GM12878 (cell line): ENCODE data around the gene ZNF44. TPM values are rescaled to one million over a fixed set of nuclear protein-coding genes. Genes with fewer than 3 reads are reported as not detected.

Experiments
- ATAC-seq: fragments of 200-7000 bp; cut with Tn5 transposase; 3 replicates; pipeline ENCODE4 v1.9.1; 2020; ENCODE audit warnings: mild to moderate bottlenecking, moderate library complexity
- BruUV-seq: library from RNA; stranded (reverse); fragments of 400-500 nt; replicated peaks from 2 replicates; lab custom pipeline; 2021; lab: Mats Ljungman, UMichigan
- CTCF ChIA-PET: fragments of 300-600 bp; sonication (Branson Sonifier 250); formaldehyde crosslinking; extraction: SDS; loops from one replicate; lab custom pipeline; 2021; ENCODE audit warnings: inconsistent platforms; lab: Yijun Ruan, JAX
- POLR2A ChIA-PET: fragments of 350-600 bp; formaldehyde crosslinking; extraction: SDS; loops from one replicate; lab custom pipeline; 2021; ENCODE audit warnings: inconsistent platforms; lab: Charles Lee
- RAD21 ChIA-PET: fragments of 300-600 bp; sonication (Branson Sonifier 250); formaldehyde crosslinking; loops from one replicate; lab custom pipeline; 2023; ENCODE audit warnings: antibody characterized with exemption; ENCODE audit not compliant: unreplicated experiment; lab: Charles Lee
- SMC1A ChIA-PET: fragments of 300-600 bp; sonication (Branson Sonifier 250); formaldehyde crosslinking; loops from one replicate; lab custom pipeline; 2023; ENCODE audit not compliant: unreplicated experiment, uncharacterized antibody; lab: Charles Lee
- DNase-seq: peaks from one replicate; pipeline ENCODE4 v3.0.0-alpha.2; 2011; ENCODE audit warnings: low read depth, low spot score
- FAIRE-seq: peaks from 3 replicates; lab custom pipeline; 2011; peaks lifted over from hg19 to GRCh38; lab: Jason Lieb, UNC
- H2AFZ ChIP-seq: 2 replicates; pipeline ENCODE4 v1.6.0; 2011; ENCODE audit warnings: low read depth, low read length, control low read depth; ENCODE audit not compliant: control insufficient read depth
- H3K27ac ChIP-seq: 2 replicates; pipeline ENCODE4 v1.5.1; 2011; ENCODE audit warnings: control low read depth; ENCODE audit not compliant: control insufficient read depth, insufficient read depth
- H3K27me3 ChIP-seq, 2 experiments: replicated peaks in 1 of 2; 2 replicates each; pipeline versions ENCODE4 v1.6.0 to v1.6.1; 2011; ENCODE audit warnings: low read length in 1 of 2; ENCODE audit not compliant: control insufficient read depth in 2 of 2, insufficient read depth in 2 of 2
- H3K36me3 ChIP-seq, 2 experiments: 2 replicates each; pipeline ENCODE4 v1.5.1; 2011; ENCODE audit warnings: low read length in 1 of 2; ENCODE audit not compliant: control insufficient read depth in 2 of 2, insufficient read depth in 2 of 2
- H3K4me1 ChIP-seq: 2 replicates; pipeline ENCODE4 v1.6.1; 2011; ENCODE audit warnings: mild to moderate bottlenecking, low read length, moderate library complexity, mixed read lengths; ENCODE audit not compliant: control insufficient read depth, insufficient read depth
- H3K4me2 ChIP-seq: 2 replicates; pipeline ENCODE4 v1.6.0; 2011; ENCODE audit warnings: control low read depth; ENCODE audit not compliant: control insufficient read depth, insufficient read depth
- H3K4me3 ChIP-seq: fragments of 200-600 bp; sonication (generic); 2 replicates; pipeline ENCODE4 v1.5.1; 2016
- H3K79me2 ChIP-seq: 2 replicates; pipeline ENCODE4 v1.6.0; 2011; ENCODE audit warnings: low read length; ENCODE audit not compliant: control insufficient read depth, insufficient read depth
- H3K9ac ChIP-seq: 2 replicates; pipeline ENCODE4 v1.8.0; 2011; ENCODE audit warnings: low read length, control low read depth, mixed read lengths; ENCODE audit not compliant: control insufficient read depth, insufficient read depth
- H3K9me3 ChIP-seq: replicated peaks from 3 replicates; pipeline ENCODE4 v1.5.1; 2011; ENCODE audit warnings: mild to moderate bottlenecking, low read length; ENCODE audit not compliant: control insufficient read depth, insufficient read depth
- H4K20me1 ChIP-seq: 2 replicates; pipeline ENCODE4 v1.6.0; 2011; ENCODE audit not compliant: control insufficient read depth, insufficient read depth
- HDGF ChIP-seq: fragments of 450-650 bp; IDR thresholded peaks from 2 replicates; pipeline ENCODE4 v1.6.1; 2016; ENCODE audit warnings: antibody characterized with exemption
- LARP7 ChIP-seq: fragments of 450-650 bp; IDR thresholded peaks from 2 replicates; pipeline ENCODE4 v1.6.1; 2017; ENCODE audit warnings: mild to moderate bottlenecking
- MXI1 ChIP-seq: fragments of 150-350 bp; IDR thresholded peaks from 2 replicates; pipeline ENCODE4 v1.6.1; 2011; ENCODE audit warnings: low read depth, mild to moderate bottlenecking, inconsistent platforms, low read length, improper control_type of control experiment
- MYB ChIP-seq: fragments of 150-350 bp; IDR thresholded peaks from 2 replicates; pipeline ENCODE4 v1.6.1; 2014; ENCODE audit warnings: mild to moderate bottlenecking, low read depth, low read length, borderline replicate concordance
- NR2C1 ChIP-seq: fragments of 450-650 bp; IDR thresholded peaks from 2 replicates; pipeline ENCODE4 v1.6.1; 2017; ENCODE audit warnings: antibody characterized with exemption, mild to moderate bottlenecking, moderate library complexity
- PAX5 ChIP-seq: IDR thresholded peaks from 2 replicates; pipeline ENCODE4 v1.6.1; 2011; ENCODE audit warnings: low read depth, low read length, borderline replicate concordance
- PAX8 ChIP-seq: fragments of 450-650 bp; IDR thresholded peaks from 2 replicates; pipeline ENCODE4 v1.6.1; 2017; ENCODE audit warnings: mild to moderate bottlenecking, moderate library complexity
- RBBP5 ChIP-seq: fragments of 200-600 bp; sonication (generic); conservative IDR thresholded peaks from 2 replicates; pipeline ENCODE4 v1.6.1; 2016
- RFX5 ChIP-seq: IDR thresholded peaks from 2 replicates; pipeline ENCODE4 v1.6.1; 2011; ENCODE audit warnings: low read depth, low read length, improper control_type of control experiment
- RUNX3 ChIP-seq: IDR thresholded peaks from 2 replicates; pipeline ENCODE4 v1.6.1; 2012; ENCODE audit warnings: low read length, inconsistent platforms
- WGBS: methylation state at CpG from one replicate; pipeline ENCODE4 v1.1.6; 2016; ENCODE audit warnings: low lambda C conversion rate; ENCODE audit not compliant: insufficient replicate concordance, insufficient coverage; ENCODE audit errors: missing lambda C conversion rate; 5-methylcytosine and 5-hydroxymethylcytosine counted together
- in situ Hi-C: fragments of 300-500 bp; cut with MboI; formaldehyde crosslinking; loops from 9 replicates; pipeline ENCODE4 v1.14.3; 2018; ENCODE audit warnings: mixed read lengths
- intact Hi-C: fragments of 100-400 bp; cut with micrococcal nuclease; formaldehyde crosslinking; loops from one replicate; pipeline ENCODE4 v1.14.2; 2022; ENCODE audit not compliant: unreplicated experiment
- polyA plus RNA-seq, 11 experiments: library from polyadenylated mRNA; depleted of rRNA in 4 of 11; unstranded in 6 of 11; stranded (reverse) in 5 of 11; fragments of >200 nt; fragmentation: Nextera tagmentation in 4 of 11; fragmentation: Illumina TruSeq in 1 of 11; extraction: Ambion mirVana in 4 of 11; extraction: Trizol in 1 of 11; gene quantifications; 1 replicate in 1 of 11; 2 replicates in 10 of 11; pipeline versions ENCODE4 v1.2.1 to v1.2.3, GENCODE V29; 2011 to 2016; ENCODE audit warnings: inconsistent platforms in 2 of 11, missing spikeins in 2 of 11, low read depth in 1 of 11
- total RNA-seq, 4 experiments: library from RNA; depleted of rRNA in 3 of 4; stranded (reverse); fragments of >200 nt in 3 of 4; fragmentation: Illumina TruSeq in 1 of 4; extraction: Trizol in 1 of 4; gene quantifications; 2 replicates each; pipeline versions ENCODE4 v1.2.1 to v1.2.3, GENCODE V29; 2013 to 2021
- TF ChIP-seq, protein P1 (sequence below): fragments of 450-650 bp; formaldehyde crosslinking; IDR thresholded peaks from 2 replicates; pipeline ENCODE4 v1.5.0; 2022; ENCODE audit warnings: mild to moderate bottlenecking, missing genetic modification characterization
- TF ChIP-seq, protein P2 (sequence below): IDR thresholded peaks from 2 replicates; pipeline ENCODE4 v1.6.1; 2012; ENCODE audit warnings: mild to moderate bottlenecking, low read depth, low read length

ZNF44 gene
- total and polyA plus RNA-seq, 10 of the 15 experiments (the other 5 are each of a cell fraction or from before 2014, with no cell fraction given): 3.7 to 11.3 (median 5.4) TPM

DNA sequence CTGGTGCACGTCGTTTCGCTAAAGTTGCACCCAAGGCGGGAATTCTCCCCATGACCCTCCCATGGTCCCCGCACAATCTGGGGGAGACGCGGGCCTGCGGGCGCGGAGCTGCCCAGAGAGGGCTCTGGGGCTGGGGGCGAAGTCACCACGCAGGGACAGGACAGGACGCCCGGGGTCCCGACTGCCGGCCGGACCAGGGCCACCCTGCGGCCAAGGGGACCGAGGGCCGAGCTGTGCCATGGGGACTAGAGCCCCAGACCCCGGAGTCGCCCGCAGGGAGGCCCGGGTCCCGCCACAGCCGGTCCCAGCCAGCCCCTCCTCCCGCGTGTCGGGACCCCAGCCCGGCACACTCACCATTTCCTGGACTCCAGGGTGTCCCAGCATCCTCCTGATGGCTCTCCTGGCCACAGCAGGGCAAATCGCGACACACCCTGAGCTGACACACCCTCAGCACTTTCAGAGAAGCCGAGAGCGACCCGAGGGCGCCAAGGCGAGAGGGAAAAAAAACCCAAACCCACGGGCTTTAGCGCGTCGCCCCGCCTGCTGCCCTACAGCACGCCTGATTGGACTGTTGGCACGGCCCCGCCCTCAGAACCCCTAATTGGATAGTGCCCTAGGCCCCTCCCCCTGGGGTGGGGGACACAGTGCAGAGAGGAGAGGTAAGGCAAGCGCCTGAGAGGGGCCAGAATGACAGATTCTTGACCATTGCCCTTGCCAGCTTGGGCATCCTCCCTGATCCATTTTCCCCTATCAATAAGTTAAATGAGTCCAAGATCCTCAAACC is 28.6 kb downstream of the ZNF44 start:
- WGBS: 95% methylated on average over 42 of the region's 46 CpGs
- BruUV-seq: no TSS peak
- H3K9me3 ChIP-seq: peaks cover 19% of the 10 kb centered on the region
- H3K27me3 ChIP-seq: no peaks in the 10 kb centered on the region
- H2AFZ ChIP-seq: no peak overlapping the region
- H3K36me3 ChIP-seq: no peaks in the 10 kb centered on the region
- no peak overlapping the region for H3K4me3 ChIP-seq
- no peak overlapping the region for H3K27ac ChIP-seq
- no peaks in the 10 kb centered on the region for H3K4me1 ChIP-seq
- no peak overlapping the region for H3K4me2 ChIP-seq
- SMC1A ChIA-PET: no interaction called here
- POLR2A ChIA-PET: no interaction called here
- intact Hi-C loops (no loop called here), in situ Hi-C loops (no loop called here)
- H4K20me1 ChIP-seq: no peaks in the 10 kb centered on the region
- CTCF ChIA-PET: interaction anchor here (1.1 kb wide), 1 partner anchor 468 kb away, joined by 3 read pairs; the partner anchor contains the start of gene ZNF491
- DNase-seq (no peak), FAIRE-seq (no peak), ATAC-seq (no peak)
- no peak overlapping the region for H3K9ac ChIP-seq
- H3K79me2 ChIP-seq: no peaks in the 10 kb centered on the region
- RAD21 ChIA-PET: no interaction called here
- TF ChIP-seq RBBP5 (no peak), HDGF (no peak), PAX8 (no peak), NR2C1 (no peak), PAX5 (no peak), RUNX3 (no peak), RFX5 (no peak), MXI1 (no peak), LARP7 (no peak), MYB (no peak)
- TF ChIP-seq, protein P1, sequence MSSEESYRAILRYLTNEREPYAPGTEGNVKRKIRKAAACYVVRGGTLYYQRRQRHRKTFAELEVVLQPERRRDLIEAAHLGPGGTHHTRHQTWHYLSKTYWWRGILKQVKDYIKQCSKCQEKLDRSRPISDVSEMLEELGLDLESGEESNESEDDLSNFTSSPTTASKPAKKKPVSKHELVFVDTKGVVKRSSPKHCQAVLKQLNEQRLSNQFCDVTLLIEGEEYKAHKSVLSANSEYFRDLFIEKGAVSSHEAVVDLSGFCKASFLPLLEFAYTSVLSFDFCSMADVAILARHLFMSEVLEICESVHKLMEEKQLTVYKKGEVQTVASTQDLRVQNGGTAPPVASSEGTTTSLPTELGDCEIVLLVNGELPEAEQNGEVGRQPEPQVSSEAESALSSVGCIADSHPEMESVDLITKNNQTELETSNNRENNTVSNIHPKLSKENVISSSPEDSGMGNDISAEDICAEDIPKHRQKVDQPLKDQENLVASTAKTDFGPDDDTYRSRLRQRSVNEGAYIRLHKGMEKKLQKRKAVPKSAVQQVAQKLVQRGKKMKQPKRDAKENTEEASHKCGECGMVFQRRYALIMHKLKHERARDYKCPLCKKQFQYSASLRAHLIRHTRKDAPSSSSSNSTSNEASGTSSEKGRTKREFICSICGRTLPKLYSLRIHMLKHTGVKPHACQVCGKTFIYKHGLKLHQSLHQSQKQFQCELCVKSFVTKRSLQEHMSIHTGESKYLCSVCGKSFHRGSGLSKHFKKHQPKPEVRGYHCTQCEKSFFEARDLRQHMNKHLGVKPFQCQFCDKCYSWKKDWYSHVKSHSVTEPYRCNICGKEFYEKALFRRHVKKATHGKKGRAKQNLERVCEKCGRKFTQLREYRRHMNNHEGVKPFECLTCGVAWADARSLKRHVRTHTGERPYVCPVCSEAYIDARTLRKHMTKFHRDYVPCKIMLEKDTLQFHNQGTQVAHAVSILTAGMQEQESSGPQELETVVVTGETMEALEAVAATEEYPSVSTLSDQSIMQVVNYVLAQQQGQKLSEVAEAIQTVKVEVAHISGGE (CRISPR knock-in tag): no peak
- TF ChIP-seq, protein P2, sequence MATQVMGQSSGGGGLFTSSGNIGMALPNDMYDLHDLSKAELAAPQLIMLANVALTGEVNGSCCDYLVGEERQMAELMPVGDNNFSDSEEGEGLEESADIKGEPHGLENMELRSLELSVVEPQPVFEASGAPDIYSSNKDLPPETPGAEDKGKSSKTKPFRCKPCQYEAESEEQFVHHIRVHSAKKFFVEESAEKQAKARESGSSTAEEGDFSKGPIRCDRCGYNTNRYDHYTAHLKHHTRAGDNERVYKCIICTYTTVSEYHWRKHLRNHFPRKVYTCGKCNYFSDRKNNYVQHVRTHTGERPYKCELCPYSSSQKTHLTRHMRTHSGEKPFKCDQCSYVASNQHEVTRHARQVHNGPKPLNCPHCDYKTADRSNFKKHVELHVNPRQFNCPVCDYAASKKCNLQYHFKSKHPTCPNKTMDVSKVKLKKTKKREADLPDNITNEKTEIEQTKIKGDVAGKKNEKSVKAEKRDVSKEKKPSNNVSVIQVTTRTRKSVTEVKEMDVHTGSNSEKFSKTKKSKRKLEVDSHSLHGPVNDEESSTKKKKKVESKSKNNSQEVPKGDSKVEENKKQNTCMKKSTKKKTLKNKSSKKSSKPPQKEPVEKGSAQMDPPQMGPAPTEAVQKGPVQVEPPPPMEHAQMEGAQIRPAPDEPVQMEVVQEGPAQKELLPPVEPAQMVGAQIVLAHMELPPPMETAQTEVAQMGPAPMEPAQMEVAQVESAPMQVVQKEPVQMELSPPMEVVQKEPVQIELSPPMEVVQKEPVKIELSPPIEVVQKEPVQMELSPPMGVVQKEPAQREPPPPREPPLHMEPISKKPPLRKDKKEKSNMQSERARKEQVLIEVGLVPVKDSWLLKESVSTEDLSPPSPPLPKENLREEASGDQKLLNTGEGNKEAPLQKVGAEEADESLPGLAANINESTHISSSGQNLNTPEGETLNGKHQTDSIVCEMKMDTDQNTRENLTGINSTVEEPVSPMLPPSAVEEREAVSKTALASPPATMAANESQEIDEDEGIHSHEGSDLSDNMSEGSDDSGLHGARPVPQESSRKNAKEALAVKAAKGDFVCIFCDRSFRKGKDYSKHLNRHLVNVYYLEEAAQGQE: no peak
